Measurements from ENCODE around the gene SRP14.
"Not testable (repeated sequence)": the region's sequence is repeated elsewhere in the genome, so short reads cannot be mapped to it uniquely, and the experiment has no call there.

Gene SRP14

DNA sequence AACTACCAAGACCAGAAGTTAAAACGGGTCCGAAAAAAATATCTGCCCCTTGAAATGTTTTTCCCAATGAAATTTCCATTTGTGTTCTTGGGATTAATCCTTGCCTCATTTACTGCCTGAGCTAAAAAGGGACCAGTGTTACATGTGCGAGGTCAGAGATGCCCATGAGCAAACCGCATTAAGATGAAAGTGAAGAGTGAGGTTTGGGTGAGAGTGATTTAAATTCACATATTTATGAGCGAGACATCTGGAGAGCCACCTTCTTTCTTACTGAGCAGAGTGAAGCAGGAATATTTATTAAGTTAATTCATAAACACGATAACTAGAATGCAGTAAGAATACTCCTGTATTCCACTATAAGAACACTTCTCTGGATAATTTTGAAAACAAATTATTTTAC is 41.3 kb downstream of the SRP14 start:
- in situ Hi-C loops (cut with MboI; ENCODE audit: low sequenced_read_pairs): no loop called here

DNA sequence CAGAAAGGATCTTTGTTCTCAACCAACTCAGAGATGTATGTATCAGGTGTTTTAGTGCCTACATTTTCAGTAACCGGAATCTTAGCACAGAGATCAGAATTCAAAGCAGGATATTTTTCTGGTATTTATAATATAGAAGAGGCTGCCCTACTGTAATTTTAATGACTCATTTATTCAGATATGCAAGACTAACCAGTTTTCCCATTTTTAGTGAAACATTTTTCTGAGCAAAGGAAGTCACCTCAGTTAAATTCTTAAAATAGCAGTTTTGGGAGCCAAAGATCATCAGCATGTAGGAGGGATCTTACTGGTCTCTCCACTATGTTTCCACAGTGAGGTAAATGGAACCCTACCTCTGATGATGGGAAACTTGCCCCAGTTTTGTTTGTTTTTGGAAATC is 42.0 kb downstream of the SRP14 start:
- in situ Hi-C loops (cut with MboI; ENCODE audit: low sequenced_read_pairs): no loop called here

DNA sequence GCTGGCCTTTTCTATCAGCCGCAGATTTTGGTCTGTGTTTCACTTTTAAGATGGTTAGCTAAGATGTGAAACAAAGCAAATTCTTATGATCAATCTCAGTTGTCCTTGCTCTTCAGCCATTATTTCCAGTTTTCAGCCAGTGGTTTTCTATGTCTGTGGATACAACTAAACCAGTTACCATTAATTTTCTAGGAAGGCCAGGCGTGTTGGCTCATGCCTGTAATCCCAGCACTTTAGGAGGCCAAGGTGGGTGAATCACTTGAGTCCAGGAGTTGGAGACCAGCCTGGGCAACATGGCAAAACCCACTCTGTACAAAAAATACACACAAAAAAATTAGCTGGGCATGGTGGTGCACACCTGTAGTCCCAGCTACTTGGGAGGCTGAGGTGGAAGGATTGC is 42.8 kb downstream of the SRP14 start:
- in situ Hi-C loops (cut with MboI; ENCODE audit: low sequenced_read_pairs): not testable (repeated sequence)

DNA sequence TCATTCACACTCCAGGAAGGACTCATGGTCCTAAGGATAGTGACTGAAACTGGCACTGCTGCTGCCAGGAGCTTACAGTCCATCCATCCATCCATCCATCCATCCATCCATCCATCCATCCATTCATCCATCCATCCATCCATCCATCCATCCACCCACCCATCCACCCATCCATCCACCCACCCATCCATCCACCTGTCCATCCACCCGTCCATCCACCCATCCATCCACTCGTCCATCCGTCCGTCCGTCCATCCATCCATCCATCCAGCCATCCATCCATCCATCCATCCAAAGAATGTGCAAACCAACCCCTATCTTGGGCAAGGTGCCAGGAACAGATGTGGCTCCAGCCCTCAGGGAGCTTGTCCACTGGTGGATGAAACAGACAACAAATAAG is 46.0 kb downstream of the SRP14 start:
- in situ Hi-C loops (cut with MboI; ENCODE audit: low sequenced_read_pairs): not testable (repeated sequence)

DNA sequence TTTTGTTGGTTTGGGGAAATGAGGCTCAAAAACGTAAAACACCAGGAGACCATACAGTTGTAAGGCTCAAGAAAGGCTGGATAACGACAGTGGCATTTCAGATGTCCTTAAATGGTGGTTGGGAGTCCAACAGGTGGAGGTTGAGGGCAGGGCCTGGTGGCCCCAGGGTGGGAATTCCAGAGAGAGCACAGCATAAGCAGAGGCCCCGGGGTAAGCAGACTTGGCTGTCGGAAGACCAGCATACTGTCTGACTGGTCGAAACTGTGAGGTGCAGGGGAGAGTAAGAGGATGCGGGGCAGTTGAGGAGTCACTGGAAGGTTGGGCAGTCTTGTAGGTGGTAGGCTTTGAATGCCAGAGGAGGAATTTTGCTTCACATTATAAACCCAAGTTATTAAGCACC is 48.3 kb downstream of the SRP14 start:
- in situ Hi-C loops (cut with MboI; ENCODE audit: low sequenced_read_pairs): no loop called here

DNA sequence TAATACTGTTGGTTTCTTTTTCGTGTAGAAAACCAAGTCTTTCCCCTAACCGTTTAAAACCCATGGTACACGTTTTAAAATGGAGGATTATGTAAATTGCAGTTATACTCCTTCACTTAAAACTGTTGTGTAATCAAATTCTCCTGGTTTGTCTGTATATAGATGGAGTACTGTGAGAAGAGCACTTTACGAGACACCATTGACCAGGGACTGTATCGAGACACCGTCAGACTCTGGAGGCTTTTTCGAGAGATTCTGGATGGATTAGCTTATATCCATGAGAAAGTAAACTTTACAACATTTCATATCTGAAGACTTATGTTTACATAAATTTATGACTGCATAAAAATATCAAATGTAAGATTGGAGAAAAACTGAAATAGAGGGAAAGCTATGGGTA is 51.2 kb downstream of the SRP14 start:
- in situ Hi-C loops (cut with MboI; ENCODE audit: low sequenced_read_pairs): no loop called here

Data from HL-60/S4 treated with phorbol 12-myristate 13-acetate at 8.2 ng/mL for 4 days and 3 days (cell line).